Neuronal stem cell (in vitro differentiated cells): Measurements from ENCODE around the gene BNIP3.

ENCODE experiments used
- DNase-seq: peaks from one replicate; pipeline ENCODE4 v3.0.0-alpha.2; 2013; ENCODE audit warnings: low spot score
- H2AFZ ChIP-seq: one replicate; pipeline ENCODE4 v1.6.1; 2013; ENCODE audit warnings: mild to moderate bottlenecking, low read length, inconsistent platforms
- H2AK5ac ChIP-seq: 2 replicates; pipeline ENCODE4 v1.6.1; 2013; ENCODE audit warnings: low read depth, mild to moderate bottlenecking, inconsistent platforms, low read length, moderate library complexity, mixed read lengths
- H2BK120ac ChIP-seq: 2 replicates; pipeline ENCODE4 v1.6.1; 2013; ENCODE audit warnings: low read depth, mild to moderate bottlenecking, inconsistent platforms, low read length, moderate library complexity, mixed read lengths
- H2BK12ac ChIP-seq: one replicate; pipeline ENCODE4 v1.6.1; 2013; ENCODE audit warnings: low read length, inconsistent platforms
- H2BK15ac ChIP-seq: 2 replicates; pipeline ENCODE4 v1.6.1; 2013; ENCODE audit warnings: mild to moderate bottlenecking, low read length, inconsistent platforms, mixed read lengths
- H2BK5ac ChIP-seq: one replicate; pipeline ENCODE4 v1.6.1; 2013; ENCODE audit warnings: inconsistent platforms, mild to moderate bottlenecking, low read length, moderate library complexity
- H3K14ac ChIP-seq: one replicate; pipeline ENCODE4 v1.6.1; 2013; ENCODE audit warnings: low read length, inconsistent platforms
- H3K18ac ChIP-seq: 2 replicates; pipeline ENCODE4 v1.6.1; 2013; ENCODE audit warnings: low read length, inconsistent platforms
- H3K23ac ChIP-seq: 2 replicates; pipeline ENCODE4 v1.6.1; 2013; ENCODE audit warnings: low read depth, mild to moderate bottlenecking, mixed read lengths, low read length, inconsistent platforms; ENCODE audit not compliant: poor library complexity
- H3K27ac ChIP-seq: replicated peaks from 3 replicates; pipeline ENCODE4 v1.5.1; 2013; ENCODE audit warnings: low read length, inconsistent platforms
- H3K27me3 ChIP-seq, 3 experiments: 2 replicates each; pipeline ENCODE4 v1.6.1; 2013; ENCODE audit warnings: low read length in 3 of 3, mild to moderate bottlenecking in 2 of 3, inconsistent platforms in 1 of 3, low read depth in 1 of 3, mixed read lengths in 1 of 3, moderate library complexity in 1 of 3; ENCODE audit not compliant: control insufficient read depth in 3 of 3, insufficient read depth in 3 of 3
- H3K36me3 ChIP-seq, 2 donors: replicated peaks in 1 of 2; 2 replicates each; pipeline ENCODE4 v1.6.1; 2013; ENCODE audit warnings: low read length in 2 of 2; ENCODE audit not compliant: control insufficient read depth in 2 of 2, insufficient read depth in 2 of 2
- H3K4ac ChIP-seq: 2 replicates; pipeline ENCODE4 v1.6.1; 2013; ENCODE audit warnings: inconsistent platforms, mild to moderate bottlenecking, low read length, moderate library complexity
- H3K4me1 ChIP-seq, 2 donors: 1 replicate in 1 of 2; 2 replicates in 1 of 2; pipeline ENCODE4 v1.6.1; 2013; ENCODE audit warnings: low read length in 2 of 2, low read depth in 1 of 2; ENCODE audit not compliant: control insufficient read depth in 2 of 2, insufficient read depth in 1 of 2
- H3K4me2 ChIP-seq: one replicate; pipeline ENCODE4 v1.6.1; 2013; ENCODE audit warnings: mild to moderate bottlenecking, low read length, inconsistent platforms; ENCODE audit not compliant: insufficient read depth, poor library complexity, severe bottlenecking
- H3K4me3 ChIP-seq, 2 donors: 2 replicates each; pipeline ENCODE4 v1.5.1; 2013; ENCODE audit warnings: low read length in 2 of 2, mild to moderate bottlenecking in 2 of 2, inconsistent platforms in 1 of 2, moderate library complexity in 1 of 2
- H3K79me1 ChIP-seq: one replicate; pipeline ENCODE4 v1.6.1; 2013; ENCODE audit warnings: low read depth, mild to moderate bottlenecking, inconsistent platforms, low read length, moderate library complexity
- H3K9ac ChIP-seq: one replicate; pipeline ENCODE4 v1.6.1; 2013; ENCODE audit warnings: mild to moderate bottlenecking, low read depth, low read length, inconsistent platforms; ENCODE audit not compliant: poor library complexity
- H3K9me3 ChIP-seq, 2 donors: replicated peaks in 1 of 2; 2 replicates each; pipeline versions ENCODE3 to v1.6.1; 2013; ENCODE audit warnings: low read length in 2 of 2, mild to moderate bottlenecking in 2 of 2, inconsistent platforms in 1 of 2, low read depth in 1 of 2, mixed read lengths in 1 of 2, moderate library complexity in 1 of 2; ENCODE audit not compliant: control insufficient read depth in 2 of 2, insufficient read depth in 1 of 2
- H4K8ac ChIP-seq: one replicate; pipeline ENCODE4 v1.6.1; 2013; ENCODE audit warnings: low read depth, mild to moderate bottlenecking, inconsistent platforms, low read length, moderate library complexity
- H4K91ac ChIP-seq: one replicate; pipeline ENCODE4 v1.6.1; 2013; ENCODE audit warnings: low read length, low read depth, mild to moderate bottlenecking, inconsistent platforms; ENCODE audit not compliant: poor library complexity
- WGBS, 2 donors: extraction: QIAGEN DNeasy Blood & Tissue Kit; methylation state at CpG; one replicate each; pipeline ENCODE4 v1.1.7; 2013; ENCODE audit warnings: missing lambda C conversion rate in 2 of 2, mixed read lengths in 1 of 2; ENCODE audit not compliant: insufficient read length in 2 of 2, insufficient replicate concordance in 1 of 2; ENCODE audit errors: extremely low coverage in 2 of 2; 5-methylcytosine and 5-hydroxymethylcytosine counted together

Gene BNIP3

DNA sequence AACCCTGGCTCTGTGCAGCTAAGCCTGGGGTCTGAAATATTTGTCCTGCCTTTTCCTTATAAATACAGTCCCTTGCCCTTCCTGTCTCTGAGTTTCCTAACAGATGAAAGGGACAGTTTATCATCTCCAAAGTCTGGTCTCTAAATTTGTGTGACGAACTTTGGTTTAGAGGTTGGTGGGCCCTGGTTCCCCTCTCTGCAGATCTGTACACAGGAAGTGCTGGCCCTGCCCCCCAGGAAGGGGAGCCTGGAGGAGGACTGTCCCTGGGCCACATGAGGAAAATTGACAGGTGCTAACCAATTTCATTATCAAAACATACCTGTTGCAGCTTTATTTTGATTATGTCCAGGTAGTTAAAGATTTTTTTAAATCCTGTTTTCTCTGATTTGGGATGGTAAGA, 46.5 kb downstream of the BNIP3 start:
- Histone ChIP-seq H3K9ac (no peak overlapping the region), H3K18ac (no peak overlapping the region), H2BK12ac (no peak overlapping the region), H3K36me3 (peaks cover 4 to 59% of the 10 kb centered on the region in 2 donors), H2BK15ac (no peak overlapping the region), H2BK5ac (no peak overlapping the region), H3K23ac (no peak overlapping the region), H2BK120ac (no peak overlapping the region), H4K91ac (no peak overlapping the region), H3K79me1 (peaks cover 12% of the 10 kb centered on the region), H3K27me3 (no peaks in the 10 kb centered on the region), H2AK5ac (no peak overlapping the region), H3K4me3 (no peak overlapping the region), H3K14ac (no peak overlapping the region), H3K9me3 (peaks cover 2 to 12% of the 10 kb centered on the region in 2 donors), H3K4me2 (no peak overlapping the region), H4K8ac (no peak overlapping the region), H3K4ac (no peak overlapping the region), H3K4me1 (no peaks in the 10 kb centered on the region), H3K27ac (no peak overlapping the region), H2AFZ (no peak overlapping the region)
- no peak for DNase-seq
- WGBS, 2 donors, result no CpG with 5 or more reads among the region's 1 CpG

DNA sequence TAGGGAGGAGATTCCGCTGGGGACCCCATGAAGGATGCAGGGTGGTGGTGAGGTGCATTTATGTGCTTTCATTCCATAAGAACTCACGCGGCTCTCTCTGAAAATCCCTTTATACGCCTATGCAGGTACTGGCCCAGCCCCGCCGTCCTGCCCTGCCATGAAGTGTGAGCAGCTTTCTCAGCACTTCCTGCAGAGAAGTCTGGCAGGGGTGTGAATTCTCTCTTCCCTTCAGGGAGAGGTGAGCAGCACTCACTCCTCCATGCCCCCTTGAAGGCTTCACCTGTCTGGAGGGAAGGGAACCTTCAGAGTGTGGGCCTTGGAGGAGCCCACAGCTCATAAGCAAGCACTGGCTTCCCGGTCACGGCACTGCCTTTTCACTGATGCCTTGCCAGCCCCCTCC, 47.0 kb downstream of the BNIP3 start:
- no CpG with 5 or more reads among the region's 8 CpGs for WGBS, 2 donors
- Histone ChIP-seq H3K9me3 (peaks cover 2 to 16% of the 10 kb centered on the region in 2 donors), H3K4me3 (no peak overlapping the region), H3K14ac (peak overlapping the region; percentile 32), H2BK5ac (no peak overlapping the region), H4K8ac (no peak overlapping the region), H3K4ac (no peak overlapping the region), H3K4me2 (no peak overlapping the region), H3K23ac (no peak overlapping the region), H3K79me1 (peaks cover 12% of the 10 kb centered on the region), H4K91ac (no peak overlapping the region), H3K27ac (no peak overlapping the region), H2AFZ (no peak overlapping the region), H2BK120ac (no peak overlapping the region), H3K27me3 (no peaks in the 10 kb centered on the region), H2AK5ac (no peak overlapping the region), H3K9ac (no peak overlapping the region), H3K36me3 (peaks cover 4 to 56% of the 10 kb centered on the region in 2 donors), H2BK15ac (no peak overlapping the region), H2BK12ac (no peak overlapping the region), H3K4me1 (no peaks in the 10 kb centered on the region), H3K18ac (no peak overlapping the region)
- no peak for DNase-seq

GRCh38 chr10:131933696-131934086, 48.0 kb downstream of the BNIP3 start:
- Histone ChIP-seq H3K36me3 (peaks cover 4 to 52% of the 10 kb centered on the region in 2 donors), H4K91ac (no peak overlapping the region), H2BK120ac (no peak overlapping the region), H3K27ac (no peak overlapping the region), H3K9ac (no peak overlapping the region), H3K18ac (no peak overlapping the region), H3K4me1 (peaks cover 1 to 6% of the 10 kb centered on the region in 2 donors), H2BK12ac (no peak overlapping the region), H4K8ac (no peak overlapping the region), H3K9me3 (peaks cover 2 to 18% of the 10 kb centered on the region in 2 donors), H2BK5ac (no peak overlapping the region), H3K14ac (no peak overlapping the region), H3K23ac (no peak overlapping the region), H2BK15ac (no peak overlapping the region), H3K4me3 (no peak overlapping the region), H2AK5ac (no peak overlapping the region), H2AFZ (no peak overlapping the region), H3K4me2 (no peak overlapping the region), H3K79me1 (peaks cover 16% of the 10 kb centered on the region), H3K27me3 (no peaks in the 10 kb centered on the region), H3K4ac (no peak overlapping the region)
- WGBS, 2 donors, result no CpG with 5 or more reads among the region's 2 CpGs
- no peak for DNase-seq

DNA sequence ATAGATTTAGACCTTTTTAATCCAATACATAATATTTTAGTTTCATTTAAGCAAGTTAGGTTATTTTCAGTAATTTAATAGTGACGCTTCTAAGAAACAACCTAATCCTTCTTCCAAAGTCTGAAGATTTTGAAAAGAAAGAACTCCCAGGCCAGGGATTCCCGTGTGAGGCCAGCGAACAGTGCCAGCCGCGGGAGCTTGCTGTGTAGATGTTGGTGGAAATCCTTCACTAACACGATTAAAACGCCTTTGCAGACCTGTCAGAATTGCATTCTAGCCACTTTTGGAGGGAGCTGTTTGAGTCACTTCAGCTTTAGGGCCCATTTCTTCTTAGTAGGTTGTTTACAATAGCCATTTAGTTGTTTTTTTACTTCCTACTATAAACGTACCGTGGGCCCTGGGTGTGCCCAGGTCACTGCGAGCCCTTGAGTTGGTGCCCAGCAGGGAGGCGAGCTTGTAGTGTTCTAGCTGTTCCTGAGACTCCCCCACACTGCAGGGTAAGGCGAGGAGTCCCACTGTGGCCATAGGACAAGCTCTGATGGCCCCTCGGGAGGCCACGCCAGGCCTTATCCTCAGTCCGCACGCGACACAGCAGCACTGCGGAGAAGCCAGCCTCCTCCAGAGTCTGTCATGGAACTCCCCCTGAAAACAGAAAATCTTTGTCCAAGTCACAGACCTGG, 48.6 kb downstream of the BNIP3 start:
- H3K27ac ChIP-seq, result no peak overlapping the region
- no peak overlapping the region for H3K4ac ChIP-seq
- peaks cover 0 to 47% of the 10 kb centered on the region in 2 donors for H3K36me3 ChIP-seq
- no peak for DNase-seq
- H3K14ac ChIP-seq, result no peak overlapping the region
- H3K27me3 ChIP-seq, result no peaks in the 10 kb centered on the region
- WGBS, 2 donors, result no CpG with 5 or more reads among the region's 18 CpGs
- H2BK5ac ChIP-seq, result no peak overlapping the region
- no peak overlapping the region for H2AFZ ChIP-seq
- no peak overlapping the region for H3K4me2 ChIP-seq
- H3K9me3 ChIP-seq, result peaks cover 2 to 18% of the 10 kb centered on the region in 2 donors
- H3K4me1 ChIP-seq, result peaks cover 4 to 9% of the 10 kb centered on the region in 2 donors
- H2BK12ac ChIP-seq, result no peak overlapping the region
- H4K8ac ChIP-seq, result no peak overlapping the region
- H3K79me1 ChIP-seq, result peaks cover 14% of the 10 kb centered on the region
- no peak overlapping the region for H3K23ac ChIP-seq
- no peak overlapping the region for H3K18ac ChIP-seq
- no peak overlapping the region for H3K9ac ChIP-seq
- H2BK120ac ChIP-seq, result no peak overlapping the region
- no peak overlapping the region for H2AK5ac ChIP-seq
- no peak overlapping the region for H4K91ac ChIP-seq
- H3K4me3 ChIP-seq, result no peak overlapping the region
- H2BK15ac ChIP-seq, result no peak overlapping the region
